Prostate gland (tissue), 2 donors: Measurements from ENCODE around the gene PAPOLB. TPM values are rescaled to one million over a fixed set of nuclear protein-coding genes. Genes with fewer than 3 reads are reported as not detected.

Experiments
- DNase-seq: peaks from one replicate; pipeline ENCODE4 v3.0.0-alpha.2; 2019; ENCODE audit warnings: low spot score
- H3K27ac ChIP-seq, 2 donors: fragments of 200-600 bp; sonication (generic); 2 replicates each; pipeline ENCODE4 v1.5.1; 2017 to 2019
- H3K27me3 ChIP-seq: fragments of 200-600 bp; sonication (generic); replicated peaks from 2 replicates; pipeline ENCODE4 v1.5.1; 2019; ENCODE audit not compliant: insufficient read depth
- H3K36me3 ChIP-seq, 2 donors: fragments of 200-600 bp; sonication (generic); 1 replicate in 1 of 2; 2 replicates in 1 of 2; pipeline versions ENCODE4 v1.5.1 to v1.8.1; 2017 to 2019
- H3K4me1 ChIP-seq: fragments of 200-600 bp; sonication (generic); replicated peaks from 2 replicates; pipeline ENCODE4 v1.5.1; 2019
- H3K4me3 ChIP-seq, 2 donors: fragments of 200-600 bp; sonication (generic); 2 replicates each; pipeline ENCODE4 v1.5.1; 2017 to 2019
- H3K9me3 ChIP-seq: fragments of 200-600 bp; sonication (generic); 2 replicates; pipeline ENCODE4 v1.5.1; 2017
- CTCF ChIP-seq, 4 experiments: fragments of 200-600 bp in 2 of 4; fragments of 450-650 bp in 2 of 4; sonication (generic) in 2 of 4; IDR thresholded peaks; 1 replicate in 3 of 4; 2 replicates in 1 of 4; pipeline ENCODE4 v1.5.1; 2016 to 2019; ENCODE audit warnings: antibody characterized with exemption in 4 of 4, mild to moderate bottlenecking in 2 of 4, moderate library complexity in 2 of 4
- POLR2A ChIP-seq: fragments of 450-650 bp; IDR thresholded peaks from one replicate; pipeline ENCODE4 v1.6.1; 2016; ENCODE audit warnings: antibody characterized with exemption, mild to moderate bottlenecking
- POLR2AphosphoS5 ChIP-seq: sonication (generic); formaldehyde crosslinking; IDR thresholded peaks from one replicate; pipeline ENCODE4 v1.6.1; 2017; ENCODE audit warnings: antibody characterized with exemption
- WGBS: methylation state at CpG from one replicate; pipeline ENCODE4 v1.1.5; 2018; 5-methylcytosine and 5-hydroxymethylcytosine counted together
- intact Hi-C: fragments of 100-400 bp; cut with DNase I; formaldehyde crosslinking; loops from one replicate; pipeline ENCODE4 v1.14.2; 2022
- total RNA-seq, 2 donors: library from RNA; depleted of rRNA; stranded (reverse); fragments of >200 nt; gene quantifications; one replicate each; pipeline ENCODE4 v1.1.0, GENCODE V29; 2016

PAPOLB gene
- total RNA-seq, 2 donors from 2014 or later = 4.7 TPM; not detected in 1

- peak within 1 kb of the TSS; percentile 57 to 59 for H3K27ac ChIP-seq
- peak; percentile 79 for DNase-seq
These were observed 21.7 kb upstream of the PAPOLB start, which contains the start of gene RADIL for GRCh38 chr7:4883372-4884144. Gene RADIL (minus strand): TSS chr7:4883716. CDS start chr7:4878139, 5,577 bp downstream.

GRCh38 chr7:4883033-4883371 is 21.2 kb upstream of the PAPOLB start:
- H3K4me3 ChIP-seq = peak overlapping the region; percentile 39 to 50
- peak overlapping the region; percentile 57 to 59 for H3K27ac ChIP-seq
- DNase-seq = no peak
- H3K9me3 ChIP-seq = no peaks in the 10 kb centered on the region
- no peaks in the 10 kb centered on the region for H3K4me1 ChIP-seq
- no peaks in the 10 kb centered on the region for H3K36me3 ChIP-seq
- 1% methylated on average over 23 of the region's 36 CpGs for WGBS
- TF ChIP-seq POLR2A (no peak), POLR2AphosphoS5 (no peak), CTCF (IDR thresholded peaks at IDR 0.05) (no peak)
- no peaks in the 10 kb centered on the region for H3K27me3 ChIP-seq
- intact Hi-C loops = loop anchor here (5.0 to 10.0 kb wide), 2 partner anchors 48 to 86 kb away; no protein-coding TSS in a partner anchor

More at GRCh38 chr7:4883372-4884144, 21.7 kb upstream of the PAPOLB start, which contains the start of gene RADIL:
- WGBS = 4% methylated on average over 69 of the region's 72 CpGs
- Histone ChIP-seq H3K4me1 (no peaks in the 10 kb centered on the region), H3K4me3 (peak within 1 kb of the TSS; percentile 39 to 50), H3K36me3 (no peaks in the 10 kb centered on the region), H3K9me3 (no peaks in the 10 kb centered on the region), H3K27me3 (no peaks in the 10 kb centered on the region)
- intact Hi-C loops = loop anchor here (5.0 to 10.0 kb wide), 2 partner anchors 49 to 86 kb away; no protein-coding TSS in a partner anchor
- TF ChIP-seq POLR2A = no peak
- TF ChIP-seq POLR2AphosphoS5 = peak; percentile 44
- peak; percentile 44 to 79 (median 65) for TF ChIP-seq CTCF (IDR thresholded peaks at IDR 0.05)

GRCh38 chr7:4882169-4883032 is 20.6 kb upstream of the PAPOLB start:
- no peaks in the 10 kb centered on the region for H3K4me1 ChIP-seq
- H3K27me3 ChIP-seq = no peaks in the 10 kb centered on the region
- H3K27ac ChIP-seq = peak overlapping the region; percentile 57 to 59
- H3K36me3 ChIP-seq = no peaks in the 10 kb centered on the region
- no peaks in the 10 kb centered on the region for H3K9me3 ChIP-seq
- H3K4me3 ChIP-seq = peak overlapping the region; percentile 39 to 50
- peak; percentile 13 for DNase-seq
- 5% methylated on average over 35 of the region's 35 CpGs for WGBS
- TF ChIP-seq POLR2AphosphoS5 (peak; percentile 54), POLR2A (no peak)
- intact Hi-C loops = loop anchor here (5.0 to 10.0 kb wide), 2 partner anchors 48 to 85 kb away; no protein-coding TSS in a partner anchor

GRCh38 chr7:4880218-4880617 is 18.4 kb upstream of the PAPOLB start:
- Histone ChIP-seq H3K4me3 (no peak overlapping the region), H3K36me3 (no peaks in the 10 kb centered on the region), H3K27ac (no peak overlapping the region), H3K4me1 (no peaks in the 10 kb centered on the region), H3K27me3 (no peaks in the 10 kb centered on the region), H3K9me3 (no peaks in the 10 kb centered on the region)
- no peak for DNase-seq
- TF ChIP-seq POLR2A (no peak), CTCF (IDR thresholded peaks at IDR 0.05) (no peak), POLR2AphosphoS5 (no peak)
- intact Hi-C loops = loop anchor here (5.0 to 10.0 kb wide), 2 partner anchors 45 to 83 kb away; no protein-coding TSS in a partner anchor
- WGBS = 70% methylated on average over 10 of the region's 10 CpGs
